Smooth muscle cell of the pulmonary artery (primary cell): Measurements from ENCODE around the gene CPAMD8. TPM values are rescaled to one million over a fixed set of nuclear protein-coding genes. Genes with fewer than 3 reads are reported as not detected.

Experiments used
- total RNA-seq: library from RNA; depleted of rRNA; stranded (reverse); fragments of >200 nt; gene quantifications from 2 replicates; pipeline ENCODE4 v1.2.3, GENCODE V29; 2014

The CPAMD8 gene
- total RNA-seq = 0.20 and 1.6 TPM in 2 replicates

GRCh38 chr19:17026706-17027534, at the start of gene CPAMD8:
Gene CPAMD8, minus strand, starts transcription at chr19:17026810. Its CDS starts 168 bp downstream, at chr19:17026642.

GRCh38 chr19:17075035-17075863, 48.6 kb upstream of the CPAMD8 start, which contains the start of the genes HAUS8 and MYO9B:
Gene HAUS8, minus strand, starts transcription at chr19:17075452. Its CDS starts 30 bp downstream, at chr19:17075422.
Gene MYO9B, plus strand, starts transcription at chr19:17075777. Its CDS starts 25,941 bp downstream, at chr19:17101718.

GRCh38 chr19:16888629-16889365, 137.8 kb downstream of the CPAMD8 start, which contains the start of gene F2RL3:
Gene F2RL3, plus strand, starts transcription at chr19:16888999. Its CDS starts 191 bp downstream, at chr19:16889190.

Other genes with a start within 250 kb of the CPAMD8 start
- 36.0 and 44.0 TPM in 2 replicates for gene SIN3B, start 197.4 kb downstream of the CPAMD8 start, total RNA-seq
- 0.07 and 0.26 TPM in 2 replicates for gene F2RL3, start 137.8 kb downstream of the CPAMD8 start, total RNA-seq
- gene HAUS8, start 48.6 kb upstream of the CPAMD8 start, total RNA-seq = 1.2 and 1.8 TPM in 2 replicates
- gene MYO9B, start 49.0 kb upstream of the CPAMD8 start, total RNA-seq = 71.8 and 85.1 TPM in 2 replicates
- 14.5 and 17.8 TPM in 2 replicates for gene USE1, start 188.5 kb upstream of the CPAMD8 start, total RNA-seq
- 2.7 and 5.0 TPM in 2 replicates for gene OCEL1, start 199.4 kb upstream of the CPAMD8 start, total RNA-seq
- gene NR2F6, start 219.1 kb upstream of the CPAMD8 start, total RNA-seq = 41.2 and 59.3 TPM in 2 replicates
- 0.07 TPM in 1 of 2 replicates, not detected in the other for gene USHBP1, start 237.9 kb upstream of the CPAMD8 start, total RNA-seq
- 61.7 and 68.7 TPM in 2 replicates for gene BABAM1, start 240.6 kb upstream of the CPAMD8 start, total RNA-seq